ENCODE measurements around the gene SMOC1.

The SMOC1 gene

DNA sequence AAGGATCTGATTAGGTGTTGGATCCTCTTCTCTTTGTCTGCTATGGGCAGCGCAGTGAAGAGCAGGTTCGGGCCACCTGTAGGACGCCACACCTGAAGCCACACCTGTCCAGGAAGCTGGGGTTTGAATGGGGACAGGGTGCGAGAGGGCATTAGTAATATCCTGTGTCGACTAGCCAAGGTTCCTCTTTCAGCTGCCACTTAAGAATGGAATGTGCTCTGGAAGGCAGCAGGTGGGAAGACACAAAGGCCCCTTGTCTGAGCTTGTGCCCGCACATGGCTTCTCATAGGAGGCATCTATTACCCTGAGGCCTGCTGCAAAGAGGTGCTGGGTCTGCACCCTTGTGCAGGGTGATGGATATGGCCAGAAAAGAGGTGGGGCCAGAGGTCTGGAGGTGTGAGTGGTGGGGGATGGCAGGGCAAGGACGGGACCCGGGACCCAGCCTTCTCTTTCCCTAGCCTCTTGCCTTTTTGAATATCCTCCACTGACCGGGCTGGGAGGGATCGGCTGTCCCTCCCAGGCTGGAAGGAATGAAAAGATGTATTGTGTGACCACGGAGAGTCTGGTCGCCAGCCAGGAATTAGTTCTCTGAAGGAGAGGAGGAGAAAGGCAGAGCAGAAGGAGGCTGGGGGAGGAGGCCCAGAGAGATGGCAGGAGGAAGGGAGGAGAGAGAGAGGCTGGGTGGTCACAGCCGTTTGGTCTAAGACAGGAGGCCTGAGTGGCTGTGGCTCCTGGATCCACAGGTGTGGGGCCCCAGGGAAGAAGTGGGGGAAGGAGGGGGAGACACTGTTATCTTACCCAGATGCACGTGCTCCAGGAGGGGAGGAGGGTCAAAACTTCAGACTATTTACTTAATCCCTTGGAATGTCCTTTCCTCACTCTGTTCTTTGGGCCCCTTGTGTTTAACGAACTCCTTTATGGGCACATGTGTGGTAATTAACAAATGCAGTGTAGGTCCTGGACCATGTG lies 101.5 kb downstream of the SMOC1 start:
- DNase-seq (ENCODE audit: low read depth, low spot score) = no peak

DNA sequence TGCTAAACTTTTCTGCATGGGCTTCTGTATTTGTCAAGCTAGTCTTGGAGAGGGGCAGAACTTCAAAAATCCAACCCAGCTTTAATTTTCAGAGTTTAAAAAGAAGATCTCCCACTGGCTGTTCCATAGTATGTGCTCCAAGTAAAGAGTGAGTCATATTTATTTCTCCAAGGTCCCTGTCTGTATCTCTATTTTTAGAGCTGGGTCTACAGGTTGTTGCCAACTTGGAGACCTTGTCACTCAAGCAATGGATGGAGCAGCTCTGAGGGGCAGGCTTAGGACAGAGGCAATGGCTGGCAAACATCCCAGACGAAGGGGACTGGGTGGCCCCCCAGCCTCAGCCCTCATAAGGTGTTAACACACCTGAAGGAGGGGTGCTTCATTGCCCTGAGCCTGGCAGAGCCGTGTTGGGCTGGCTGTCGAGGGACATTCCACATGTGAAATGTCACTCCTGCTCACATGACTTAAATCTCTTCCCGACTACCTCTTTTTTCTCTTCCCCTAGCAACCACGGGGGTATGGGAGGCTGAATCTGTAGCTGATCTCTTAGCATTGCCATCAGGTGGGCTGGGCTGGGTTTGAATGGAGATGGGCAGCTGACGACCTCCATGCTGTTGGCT lies 103.1 kb downstream of the SMOC1 start:
- no peak for DNase-seq (ENCODE audit: low read depth, low spot score)

DNA sequence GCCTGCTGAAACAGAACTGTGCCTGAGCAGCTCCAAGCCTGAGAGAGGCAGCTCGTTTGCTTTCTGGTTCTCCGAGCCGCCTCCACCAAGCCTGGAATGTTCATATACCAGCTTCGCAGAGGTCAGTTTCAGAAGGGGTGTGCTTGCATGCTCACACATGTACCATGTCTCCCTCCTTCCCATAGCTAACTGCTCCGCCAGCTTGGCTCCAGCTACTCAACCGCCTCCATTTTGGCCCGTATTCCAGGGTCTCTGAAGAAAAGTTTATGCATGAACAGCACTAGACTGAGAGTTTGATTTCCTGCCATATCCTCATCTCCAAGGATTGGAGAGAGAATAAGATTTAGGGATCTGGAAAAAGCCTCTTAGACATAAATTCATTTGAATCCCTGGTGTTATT lies 103.7 kb downstream of the SMOC1 start:
- no peak for DNase-seq (ENCODE audit: low read depth, low spot score)

DNA sequence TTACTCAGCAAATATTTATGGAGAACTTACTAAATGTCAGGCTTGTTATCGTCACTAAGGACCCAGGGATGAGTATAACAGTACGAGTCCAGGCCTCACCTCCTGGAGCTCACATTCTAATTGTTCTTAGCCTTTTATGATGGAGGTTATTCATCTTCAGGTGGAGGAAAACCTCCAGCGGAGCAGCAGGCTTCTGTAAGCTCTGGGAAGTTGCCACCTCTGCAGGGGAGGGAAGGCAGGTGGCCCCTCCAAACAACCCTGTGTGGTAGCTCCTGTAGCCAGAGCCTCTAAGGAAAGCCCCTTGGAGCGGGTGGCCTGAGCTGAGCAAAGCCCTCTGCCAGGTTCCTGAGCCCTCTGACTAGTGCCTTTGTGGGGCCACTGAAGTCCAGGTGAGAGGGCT lies 104.1 kb downstream of the SMOC1 start:
- no peak for DNase-seq (ENCODE audit: low read depth, low spot score)

DNA sequence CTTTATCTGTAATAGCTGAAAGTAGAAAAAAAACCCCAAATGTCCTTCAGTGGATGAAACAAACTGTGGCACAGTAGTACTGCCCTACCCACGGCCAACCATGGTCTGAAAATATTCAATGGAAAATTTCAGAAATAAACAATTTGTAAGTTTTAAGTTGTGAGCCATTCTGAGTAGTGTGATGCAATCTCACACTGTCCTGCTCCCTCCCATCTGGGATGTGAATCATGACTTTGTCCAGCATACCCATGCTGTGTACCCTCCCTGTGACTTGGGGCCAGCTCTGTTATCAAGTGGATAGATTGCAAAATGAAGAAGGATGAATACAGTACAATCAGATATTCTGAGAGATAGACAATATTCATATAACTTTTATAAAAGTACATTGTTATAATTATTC lies 106.2 kb downstream of the SMOC1 start:
- DNase-seq (ENCODE audit: low read depth, low spot score) = no peak

DNA sequence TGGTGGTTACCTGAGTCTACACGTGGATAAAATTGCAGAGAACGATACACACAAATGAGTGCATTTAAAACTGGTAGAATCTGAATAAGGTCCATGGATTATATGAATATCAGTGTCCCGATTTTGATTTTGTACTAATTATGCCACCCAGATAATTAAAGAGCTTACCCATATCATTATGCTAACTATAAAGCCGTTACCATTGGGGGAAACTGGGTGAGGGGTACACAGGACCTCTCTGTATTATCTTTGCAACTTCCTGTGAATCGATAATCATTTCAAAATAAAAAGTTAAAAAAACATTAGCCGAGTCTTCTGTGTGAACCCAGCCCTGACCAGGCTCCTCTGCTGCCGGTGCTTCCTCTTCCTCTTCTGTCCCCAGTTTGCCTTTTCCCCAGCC lies 107.1 kb downstream of the SMOC1 start:
- no peak for DNase-seq (ENCODE audit: low read depth, low spot score)

DNA sequence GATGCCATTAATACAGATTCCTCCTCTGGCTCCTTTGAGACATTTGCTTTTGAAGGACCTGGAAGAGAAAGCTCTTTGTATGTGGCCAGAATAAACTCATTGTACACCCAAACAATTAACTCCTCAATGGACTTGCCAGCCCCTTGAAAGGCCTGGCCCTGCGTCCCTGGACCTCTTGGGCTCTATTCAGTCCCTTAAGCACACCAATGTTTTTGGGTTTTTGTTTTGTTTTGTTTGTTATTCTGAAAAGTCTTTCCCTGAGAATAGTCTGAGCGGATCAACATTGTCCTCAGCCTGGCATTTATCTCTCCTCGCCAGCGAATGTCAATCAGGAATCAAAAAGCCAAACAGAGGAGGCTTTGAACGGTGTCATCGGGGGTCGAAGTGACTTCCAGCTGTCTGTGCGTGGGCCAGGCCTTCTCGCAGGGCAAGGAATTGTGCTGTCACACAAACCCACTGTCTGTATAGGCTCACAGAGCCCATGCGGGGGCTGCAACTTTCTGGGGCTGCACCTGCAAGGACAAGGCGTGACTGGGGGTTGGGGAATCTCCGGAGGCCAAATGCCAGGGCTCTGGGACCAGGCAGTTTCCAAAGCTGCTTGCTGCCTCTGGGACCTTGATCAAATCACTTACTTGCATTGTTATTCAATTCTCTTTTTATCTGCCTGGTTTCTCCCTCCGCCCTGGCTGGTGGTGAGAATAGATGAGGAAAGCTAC lies 108.3 kb downstream of the SMOC1 start:
- no peak for DNase-seq (ENCODE audit: low read depth, low spot score)

DNA sequence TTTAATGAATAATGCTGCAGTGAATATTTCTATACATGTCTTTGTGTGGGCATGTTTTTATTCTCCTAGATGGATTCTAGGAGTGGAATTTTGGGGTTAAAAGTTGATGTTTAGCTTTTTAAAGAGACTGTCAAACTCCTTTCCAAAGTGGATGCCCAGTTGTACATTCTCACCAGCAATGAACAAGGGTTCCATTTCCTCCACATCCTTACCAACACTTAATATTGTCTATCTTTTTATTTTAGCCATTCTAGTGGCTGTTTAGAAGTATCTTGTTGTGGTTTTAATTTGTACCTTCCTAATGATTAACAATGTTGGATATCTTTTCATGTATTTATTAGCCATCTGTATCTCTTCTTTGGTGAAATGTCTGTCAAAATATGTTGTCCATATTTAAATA lies 109.8 kb downstream of the SMOC1 start:
- DNase-seq (ENCODE audit: low read depth, low spot score) = no peak

DNA sequence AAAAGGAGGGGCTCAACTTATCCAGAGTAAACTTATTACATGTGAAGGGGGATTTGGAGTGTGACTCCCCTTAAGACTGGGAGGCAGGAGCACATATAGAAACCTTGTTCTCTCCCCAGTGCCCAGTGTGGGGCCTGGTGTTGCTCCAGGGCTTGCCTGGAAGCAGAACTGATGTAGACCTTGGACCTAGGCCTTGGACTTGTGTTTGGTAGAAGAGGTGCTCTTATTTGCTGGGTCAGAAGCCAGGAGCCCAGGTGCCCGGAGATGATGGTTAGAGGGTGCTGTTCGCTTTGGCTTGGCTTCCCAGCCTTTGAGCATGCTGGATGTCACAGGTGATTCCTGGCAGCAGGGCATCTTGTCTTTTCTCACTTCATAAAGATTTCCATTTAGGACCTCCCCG lies 110.4 kb downstream of the SMOC1 start:
- no peak for DNase-seq (ENCODE audit: low read depth, low spot score)

DNA sequence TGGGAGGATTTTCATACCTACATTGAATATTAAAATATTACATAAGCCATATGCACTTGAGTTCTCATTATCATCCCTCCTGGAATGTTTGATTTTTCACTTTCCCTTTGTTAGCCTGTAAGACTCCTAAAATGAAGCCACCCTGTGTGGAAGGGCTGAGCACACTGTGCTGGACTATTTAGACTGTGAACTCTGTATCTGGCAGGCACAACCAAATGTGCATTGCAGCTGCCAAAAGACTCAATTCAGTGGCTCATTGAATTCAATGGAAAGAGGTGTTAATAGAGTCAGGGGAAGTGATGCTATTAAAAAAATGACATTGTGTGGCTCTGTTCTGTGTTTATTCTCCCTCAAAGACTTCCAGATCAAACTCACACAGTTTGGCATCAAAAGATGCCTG lies 111.1 kb downstream of the SMOC1 start:
- no peak for DNase-seq (ENCODE audit: low read depth, low spot score)

DNA sequence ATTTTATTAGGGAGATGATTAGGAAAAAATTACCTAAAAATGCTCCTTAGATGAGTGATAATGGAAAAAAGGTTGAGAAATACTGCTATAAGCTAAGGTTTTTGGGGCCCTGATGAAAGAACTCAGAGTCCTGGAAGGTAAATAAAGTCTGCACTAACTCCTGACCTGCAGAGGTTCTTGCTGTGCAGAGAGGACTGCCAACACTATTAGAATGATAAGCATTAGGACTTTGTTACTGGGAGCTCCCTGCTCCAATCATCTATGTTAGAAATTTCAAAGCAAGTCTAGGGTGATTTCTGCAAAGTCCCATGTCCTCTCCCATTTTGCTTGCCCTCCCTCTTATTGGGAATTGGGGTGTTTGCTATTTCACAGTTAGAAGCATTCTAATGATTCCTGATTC lies 112.2 kb downstream of the SMOC1 start:
- DNase-seq (ENCODE audit: low read depth, low spot score) = no peak

DNA sequence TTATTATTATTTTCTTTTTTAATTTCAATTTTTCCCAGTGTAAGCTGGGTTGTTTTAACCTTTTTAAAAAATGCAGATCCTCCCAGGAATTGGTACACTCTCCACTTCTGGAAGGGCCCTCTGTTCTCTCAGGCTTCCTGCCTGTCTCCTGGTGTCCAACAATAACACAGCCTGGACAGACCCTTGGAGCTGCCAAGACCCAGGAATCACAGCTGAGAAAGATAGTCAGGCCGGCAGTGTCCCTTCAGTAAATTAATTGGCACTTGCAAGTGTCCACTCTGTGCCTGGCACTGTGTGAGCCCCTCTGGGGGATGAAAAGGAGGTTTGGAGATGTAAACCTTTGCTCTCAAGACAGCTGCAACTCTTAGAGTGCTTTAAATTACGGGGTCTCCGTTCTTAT lies 113.3 kb downstream of the SMOC1 start:
- no peak for DNase-seq (ENCODE audit: low read depth, low spot score)

DNA sequence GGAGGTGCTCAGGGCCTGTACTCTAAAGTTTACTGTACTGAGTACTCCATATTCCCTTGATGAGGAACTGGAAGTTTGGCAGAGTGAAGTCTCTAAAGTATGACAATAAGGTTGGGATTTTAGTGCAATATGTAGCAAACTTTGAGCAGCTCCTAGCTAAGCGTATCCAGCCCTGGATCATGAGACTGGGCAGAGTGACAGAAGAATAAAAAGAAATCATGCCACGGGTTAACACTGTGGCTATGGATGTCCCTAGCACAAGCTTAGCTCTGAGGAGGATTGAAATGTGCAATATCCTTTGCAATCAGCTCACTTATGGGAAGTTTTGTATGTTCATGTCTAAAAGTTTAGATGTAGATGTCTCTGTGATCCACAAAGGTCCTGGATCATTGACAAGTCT lies 114.1 kb downstream of the SMOC1 start:
- DNase-seq (ENCODE audit: low read depth, low spot score) = no peak

DNA sequence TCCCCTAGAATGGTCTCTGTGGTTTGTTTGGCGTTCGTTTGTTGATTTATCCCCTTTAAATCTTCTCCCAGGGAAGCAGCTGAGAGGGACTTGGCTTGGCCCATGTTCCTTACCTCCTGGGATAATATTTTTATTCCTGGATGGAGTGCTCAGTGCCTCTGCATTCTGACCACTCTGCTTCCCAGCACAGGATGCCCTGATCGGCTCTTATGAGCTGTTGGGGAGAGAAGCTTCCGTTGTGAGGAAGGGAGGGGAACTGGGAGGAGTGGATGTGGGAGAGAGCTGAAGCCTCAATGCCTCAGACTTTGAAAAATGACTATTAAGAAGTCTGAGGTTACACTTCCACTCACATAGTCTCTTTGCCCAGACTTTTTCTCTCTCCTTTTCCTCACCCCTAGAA lies 114.8 kb downstream of the SMOC1 start:
- DNase-seq (ENCODE audit: low read depth, low spot score) = no peak

DNA sequence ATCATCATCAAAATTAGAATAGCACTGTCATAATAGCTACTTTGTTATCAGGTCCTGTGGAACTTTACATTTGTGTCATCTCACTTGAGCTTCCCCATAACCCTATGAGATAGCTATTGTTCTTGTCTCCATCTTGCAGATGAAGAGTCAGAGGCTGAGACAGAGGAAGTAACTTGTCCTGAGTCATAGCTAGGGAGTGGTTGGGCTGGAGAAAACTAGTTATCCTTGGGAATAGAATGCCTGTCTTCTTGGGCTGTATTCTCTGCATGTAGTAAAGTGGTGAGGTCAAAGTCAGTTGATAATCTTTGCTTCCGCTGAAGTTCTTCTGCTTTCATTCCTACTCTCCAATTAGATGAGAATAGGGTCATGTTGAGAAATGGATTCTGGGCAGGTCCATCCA lies 117.0 kb downstream of the SMOC1 start:
- no peak for DNase-seq (ENCODE audit: low read depth, low spot score)

DNA sequence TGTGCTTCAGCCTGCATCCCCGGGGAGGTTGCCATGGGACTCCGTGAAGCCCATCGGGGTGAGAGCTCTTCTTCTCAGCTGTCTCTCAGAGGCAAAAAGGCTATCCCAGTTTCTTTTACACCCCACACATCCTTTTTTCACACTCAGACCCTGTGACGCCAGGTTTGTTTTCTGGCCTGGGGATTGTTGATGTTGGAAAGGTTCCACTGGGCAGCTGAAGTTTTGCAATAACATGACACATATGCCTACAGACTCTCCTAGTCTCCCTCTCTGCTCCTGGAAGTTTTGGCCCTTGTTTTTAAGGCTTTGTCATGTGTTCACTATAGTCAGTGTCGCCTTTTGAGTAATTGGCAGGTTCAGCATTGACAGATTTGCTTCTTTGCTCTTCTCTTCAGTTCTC lies 118.6 kb downstream of the SMOC1 start:
- DNase-seq (ENCODE audit: low read depth, low spot score) = no peak

DNA sequence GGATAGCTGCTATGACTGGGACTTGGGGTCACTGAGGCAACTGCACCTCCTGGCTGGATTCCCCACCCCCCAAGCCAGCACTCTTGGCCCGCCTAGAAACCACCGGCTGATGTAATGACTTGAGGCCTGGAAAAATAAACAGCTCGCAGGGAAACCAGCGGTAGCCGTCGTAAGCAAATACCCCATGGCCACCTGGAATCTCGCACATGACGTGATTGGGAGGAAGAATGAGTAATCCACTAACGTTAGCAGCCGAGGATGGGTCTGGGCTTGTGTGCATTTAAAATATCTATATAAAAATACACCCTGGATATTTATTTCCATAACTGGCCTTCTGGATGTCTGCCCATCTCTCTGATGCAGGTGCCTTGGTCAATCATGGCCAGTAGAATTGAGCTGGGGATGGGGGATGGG lies 120.1 kb downstream of the SMOC1 start:
- DNase-seq (ENCODE audit: low read depth, low spot score) = no peak

DNA sequence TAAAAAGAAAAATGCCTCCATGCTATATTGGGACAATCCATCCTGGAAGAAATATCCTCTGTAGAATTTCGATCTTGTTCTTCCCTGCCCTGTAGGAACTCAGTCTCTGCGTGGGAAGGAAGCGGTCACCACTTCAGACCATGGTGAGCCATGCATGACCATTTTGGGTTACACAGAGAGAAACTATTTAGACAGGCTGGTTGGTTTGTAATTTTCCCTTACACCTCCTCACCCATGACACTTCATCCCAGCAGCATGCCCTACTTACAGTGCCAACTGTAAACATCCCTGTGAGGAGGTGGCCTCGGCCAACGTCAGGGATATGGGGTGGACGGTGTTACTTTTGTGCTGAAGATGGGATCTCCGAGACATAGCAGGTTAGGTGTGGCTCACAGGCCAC lies 121.4 kb downstream of the SMOC1 start:
- DNase-seq (ENCODE audit: low read depth, low spot score) = no peak

DNA sequence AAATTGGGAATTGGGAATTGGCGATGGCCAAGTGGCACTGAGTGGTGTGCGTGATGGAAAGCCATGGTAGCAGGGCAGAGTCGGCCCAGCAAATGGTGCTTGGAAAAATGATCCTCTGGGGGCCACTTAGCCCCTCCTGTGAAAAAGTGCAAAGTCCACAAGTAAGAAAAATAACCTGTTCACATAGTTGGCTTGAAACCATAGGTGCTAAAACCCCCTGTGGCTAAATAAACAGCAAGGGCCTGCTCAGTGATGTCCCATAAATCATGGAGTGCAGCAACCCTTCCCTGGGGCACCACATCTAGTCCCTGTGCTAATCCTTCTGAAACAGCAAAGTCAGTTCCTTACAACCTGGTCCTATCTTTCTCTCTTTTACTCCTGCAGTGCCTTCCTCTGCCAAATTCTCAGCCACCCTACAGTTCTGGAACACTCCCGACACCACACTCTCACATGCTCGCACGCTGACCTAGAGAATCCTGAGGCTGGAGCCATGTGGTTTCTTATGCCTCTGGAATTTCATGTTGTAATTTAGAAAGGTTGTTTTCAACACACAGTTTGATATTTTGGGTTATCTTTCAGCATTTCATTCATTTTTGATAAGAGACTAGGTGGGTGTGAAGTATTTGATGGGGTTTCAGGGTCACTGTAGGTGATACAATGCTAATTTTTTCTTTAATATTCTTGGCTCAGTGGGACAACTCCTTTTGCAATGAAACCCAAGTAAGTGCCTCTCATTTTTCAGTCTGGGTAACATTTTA lies 123.6 kb downstream of the SMOC1 start:
- DNase-seq (ENCODE audit: low read depth, low spot score) = no peak

DNA sequence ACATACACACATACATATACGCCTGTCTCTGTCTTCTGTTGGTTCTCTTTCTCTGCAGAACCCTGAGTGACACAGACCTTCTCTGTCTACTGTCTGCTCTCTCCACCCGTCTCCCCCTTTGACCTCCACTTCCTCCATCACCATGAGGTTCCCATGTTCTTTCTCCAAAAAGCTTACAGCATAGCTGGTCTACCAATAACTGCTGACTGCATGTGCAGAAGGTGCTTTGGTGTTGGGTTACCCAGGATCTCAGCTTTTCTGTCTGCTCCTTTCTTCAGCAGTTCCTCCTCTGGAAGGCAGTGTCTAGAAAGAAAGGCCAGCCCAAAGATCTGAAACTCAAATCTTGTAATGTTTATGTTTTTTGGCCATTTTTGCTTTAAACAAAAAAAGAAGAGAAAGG lies 125.6 kb downstream of the SMOC1 start:
- DNase-seq (ENCODE audit: low read depth, low spot score) = no peak

DNA sequence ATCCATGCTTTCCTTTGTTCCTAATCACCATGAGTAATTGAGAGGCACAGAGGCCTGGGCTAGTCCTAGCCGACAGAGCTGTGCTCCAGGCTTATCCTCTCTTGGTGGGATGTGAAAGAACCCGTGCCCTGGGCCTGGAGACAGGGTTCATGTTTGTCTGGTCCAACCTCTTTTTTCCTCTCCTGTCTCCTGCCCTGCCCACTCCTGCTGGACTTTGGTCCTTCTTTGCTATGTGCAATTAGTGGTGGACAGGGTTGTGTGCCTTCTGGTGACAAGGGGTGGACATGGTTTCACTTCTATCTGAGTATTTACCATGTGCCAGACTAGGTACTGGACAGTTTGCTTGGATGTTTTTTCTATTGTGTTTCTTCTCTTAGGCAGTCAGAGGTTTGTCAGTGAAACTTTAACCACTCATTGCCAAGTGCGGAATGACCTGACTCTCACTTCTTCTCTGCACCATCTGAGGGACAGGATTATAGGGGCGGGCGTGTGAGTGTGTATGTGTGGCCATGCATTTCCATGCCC lies 126.1 kb downstream of the SMOC1 start:
- no peak for DNase-seq (ENCODE audit: low read depth, low spot score)

DNA sequence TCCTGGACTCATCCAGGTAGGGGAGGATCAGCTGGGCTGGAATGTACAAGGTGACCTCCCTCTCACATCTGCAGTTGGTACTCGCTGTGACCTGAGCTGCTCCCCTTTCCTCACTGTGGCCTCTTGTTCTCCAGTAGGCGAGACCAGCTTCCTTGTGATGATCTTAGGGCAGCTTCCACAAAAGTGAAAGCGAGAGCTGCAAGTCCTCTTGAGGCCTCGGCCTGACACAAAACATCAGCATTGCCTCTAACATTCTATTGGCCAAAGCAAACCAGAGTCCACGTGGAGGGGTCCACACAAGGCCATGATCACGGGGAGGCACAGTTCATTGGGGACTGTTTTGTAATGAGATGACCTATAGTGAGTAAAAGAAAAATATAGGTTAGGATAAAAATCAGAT lies 127.5 kb downstream of the SMOC1 start:
- no peak for DNase-seq (ENCODE audit: low read depth, low spot score)

All from activated naive CD8-positive, alpha-beta T cell treated with anti-CD3 and anti-CD28 coated beads, Interleukin-2, amount 50 U/mL, for 16 hours (primary cell).